ENCODE measurements around the gene SMKR1.

SMKR1 gene

DNA sequence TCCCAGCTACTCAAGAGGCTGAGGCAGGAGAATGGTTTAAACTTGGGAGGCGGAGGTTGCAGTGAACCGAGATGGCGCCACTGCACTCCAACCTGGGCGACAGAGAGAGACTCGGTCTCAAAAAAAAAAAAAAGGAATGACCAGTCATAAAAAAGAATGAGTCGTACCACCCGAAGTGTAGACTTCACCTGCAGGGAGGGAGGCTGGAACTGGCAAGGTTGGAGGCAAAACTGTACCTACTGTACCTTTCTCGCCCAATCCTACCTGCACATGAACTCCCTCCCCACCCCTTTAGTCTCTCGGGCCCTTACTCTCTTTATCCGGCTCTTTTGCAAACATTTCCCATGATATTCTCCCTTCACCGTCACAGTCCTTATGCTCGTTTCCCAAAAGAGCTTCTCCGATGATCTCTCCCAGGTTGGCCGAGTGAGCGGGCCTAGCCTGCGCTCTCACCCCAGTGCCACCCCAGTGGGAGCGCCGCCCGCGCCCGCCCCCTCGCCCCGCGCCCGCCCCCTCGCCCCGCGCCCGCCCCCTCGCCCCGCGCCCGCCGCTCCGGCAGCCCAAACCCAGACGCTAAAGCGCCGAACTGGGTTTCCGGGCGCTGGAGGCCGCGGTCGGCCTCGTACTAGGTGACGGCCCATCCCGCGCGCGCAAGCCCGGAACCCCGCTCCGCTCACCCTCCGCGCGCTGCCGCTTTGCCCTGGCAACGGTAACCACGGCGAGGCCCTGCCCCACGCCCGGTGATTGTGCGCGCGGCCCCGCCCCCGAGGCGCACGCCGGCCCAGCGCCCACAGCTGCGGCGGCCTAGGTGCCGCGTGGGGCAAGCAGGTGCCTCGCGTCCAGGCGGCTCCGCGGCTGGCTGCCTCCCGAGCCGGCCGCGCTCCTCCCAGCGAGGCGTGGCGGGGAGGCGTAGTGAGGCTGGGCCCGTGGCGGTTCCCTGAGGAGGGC, at the start of gene SMKR1:
Gene SMKR1 (plus strand): TSS at position 772 of the 948 bp plus-strand sequence. CDS start 294 bp downstream, outside the sequence.
- DNase-seq (ENCODE audit: insufficient read length, low spot score) = peak; percentile 76
- 0 out of 2 replicates have a peak, but pooled peaks have one; percentile 19 for TF ChIP-seq POLR2A (IDR thresholded peaks at IDR 0.05; ENCODE audit: low read depth, low read length)
- no peak for FAIRE-seq

DNA sequence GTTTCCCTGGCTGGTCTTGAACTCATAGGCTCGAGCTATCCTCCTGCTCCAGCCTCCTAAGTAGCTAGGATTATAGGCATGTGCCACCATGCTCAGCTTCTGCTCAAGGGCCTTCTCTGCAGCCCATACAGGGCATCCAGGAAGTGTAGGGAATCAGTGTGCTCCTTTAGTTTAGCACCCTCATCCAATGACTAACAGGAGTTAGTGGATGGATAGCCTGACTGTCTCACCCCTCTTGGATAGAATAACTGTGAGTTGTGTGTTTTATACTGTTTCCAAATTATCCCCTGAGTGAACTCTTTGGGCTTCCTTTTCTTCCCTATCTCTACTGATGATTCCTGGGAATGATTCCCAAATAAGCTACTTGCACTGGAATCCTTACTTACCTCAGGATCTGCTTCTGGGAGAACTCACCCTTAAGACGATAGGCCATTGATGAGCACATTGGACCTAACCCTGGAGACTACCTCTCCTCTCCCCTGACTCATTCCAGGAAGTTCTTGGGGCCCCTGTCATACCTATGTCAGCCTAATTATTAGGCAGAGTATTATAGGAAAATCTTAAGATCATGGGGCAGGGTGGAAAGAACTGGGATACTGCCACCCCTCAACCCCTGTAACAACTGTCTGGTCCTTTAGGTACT, 49.6 kb upstream of the SMKR1 start:
- FAIRE-seq (no peak), DNase-seq (ENCODE audit: insufficient read length, low spot score) (no peak)
- no peak for TF ChIP-seq POLR2A (IDR thresholded peaks at IDR 0.05; ENCODE audit: low read depth, low read length)

DNA sequence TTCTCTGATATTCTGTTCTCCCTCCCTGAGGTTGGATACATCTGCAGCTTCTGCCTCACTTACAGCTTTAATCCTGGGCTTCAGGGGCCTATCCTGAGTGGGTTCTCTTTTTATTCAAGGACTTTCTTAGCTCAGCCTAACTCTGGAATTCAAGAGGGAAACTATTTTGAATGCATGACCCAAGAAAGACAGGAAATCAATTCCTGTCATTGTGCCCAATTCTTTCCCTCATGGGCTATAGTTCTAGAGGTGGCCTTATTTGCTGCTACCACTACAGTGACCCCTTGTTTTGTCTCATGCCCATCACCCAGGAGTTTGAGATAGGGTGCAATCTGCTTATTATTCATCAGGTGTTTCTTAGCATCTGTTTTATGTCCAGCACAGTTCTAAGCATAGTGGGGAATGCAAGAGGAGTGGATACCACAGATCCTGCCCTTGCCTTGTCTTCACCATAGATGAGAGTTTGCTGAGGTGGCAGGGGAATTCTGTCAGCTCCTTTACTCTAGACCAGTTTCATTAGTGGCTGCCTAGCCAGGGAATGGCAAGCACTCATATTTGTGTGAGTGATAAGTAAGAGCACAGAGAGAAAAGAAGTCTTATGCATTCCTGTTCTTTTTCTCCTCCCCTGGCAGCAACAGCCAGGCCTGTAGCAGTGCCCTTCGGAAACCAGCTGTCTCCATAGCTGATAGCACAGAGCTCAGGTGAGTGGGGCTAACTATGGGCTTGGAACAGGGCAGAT, 48.7 kb upstream of the SMKR1 start:
- DNase-seq (ENCODE audit: insufficient read length, low spot score) (no peak), FAIRE-seq (no peak)
- no peak for TF ChIP-seq POLR2A (IDR thresholded peaks at IDR 0.05; ENCODE audit: low read depth, low read length)

DNA sequence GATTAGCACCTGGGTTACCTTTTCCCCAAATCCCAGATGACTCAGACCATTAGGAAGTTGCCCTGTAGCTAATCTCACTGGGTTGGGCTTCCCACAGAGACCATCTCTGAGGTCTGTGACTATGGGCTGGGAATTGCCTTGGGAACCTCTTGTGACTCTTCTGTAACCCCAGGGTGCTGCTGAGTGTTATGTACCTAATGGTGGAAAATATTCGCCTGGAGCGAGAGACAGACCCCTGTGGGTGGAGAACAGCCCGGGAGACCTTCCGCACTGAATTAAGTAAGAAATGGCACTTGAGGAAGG, 48.1 kb upstream of the SMKR1 start:
- no peak for TF ChIP-seq POLR2A (IDR thresholded peaks at IDR 0.05; ENCODE audit: low read depth, low read length)
- no peak for FAIRE-seq

DNA sequence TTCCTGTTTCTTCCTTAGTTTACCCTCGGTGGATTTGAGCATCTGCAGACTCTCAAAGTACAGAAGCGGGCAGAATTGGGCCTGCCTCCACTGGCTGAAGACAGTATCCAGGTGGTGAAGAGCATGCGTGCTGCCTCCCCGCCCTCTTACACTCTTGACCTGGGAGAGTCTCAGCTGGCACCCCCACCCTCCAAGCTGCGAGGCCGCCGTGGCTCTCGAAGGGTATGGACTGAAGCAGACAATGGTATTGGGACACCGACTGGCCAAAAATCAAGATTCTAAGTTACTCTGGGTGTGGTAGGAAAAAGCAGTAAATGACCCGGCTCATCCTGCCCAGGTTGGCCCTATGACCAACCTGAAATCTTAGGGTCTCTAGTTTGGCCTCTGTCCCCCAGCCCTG, 45.9 kb upstream of the SMKR1 start:
- no peak for DNase-seq (ENCODE audit: insufficient read length, low spot score)
- FAIRE-seq = no peak
- no peak for TF ChIP-seq POLR2A (IDR thresholded peaks at IDR 0.05; ENCODE audit: low read depth, low read length)

More for the DNA sequence above, 48.1 kb upstream of the SMKR1 start:
- DNase-seq (ENCODE audit: insufficient read length, low spot score) = no peak

DNA sequence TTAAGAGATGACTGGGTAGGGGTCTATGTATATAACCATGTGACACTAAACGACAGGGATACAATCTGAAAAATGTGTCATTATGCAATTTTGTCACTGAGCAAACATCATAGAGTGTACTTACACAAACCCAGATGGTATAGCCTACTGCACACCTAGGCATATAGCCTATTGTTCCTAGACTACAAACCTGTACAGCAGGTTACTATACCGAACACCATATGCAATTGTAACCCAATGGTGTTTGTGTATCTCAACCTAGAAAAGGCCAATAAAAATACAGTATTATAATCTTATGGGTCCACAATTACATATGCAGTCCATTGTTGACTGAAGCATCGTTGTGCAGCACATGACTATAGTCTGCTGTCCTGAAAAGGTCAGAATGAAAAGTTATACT, 45.2 kb upstream of the SMKR1 start:
- FAIRE-seq (no peak), DNase-seq (ENCODE audit: insufficient read length, low spot score) (no peak)
- no peak for TF ChIP-seq POLR2A (IDR thresholded peaks at IDR 0.05; ENCODE audit: low read depth, low read length)

DNA sequence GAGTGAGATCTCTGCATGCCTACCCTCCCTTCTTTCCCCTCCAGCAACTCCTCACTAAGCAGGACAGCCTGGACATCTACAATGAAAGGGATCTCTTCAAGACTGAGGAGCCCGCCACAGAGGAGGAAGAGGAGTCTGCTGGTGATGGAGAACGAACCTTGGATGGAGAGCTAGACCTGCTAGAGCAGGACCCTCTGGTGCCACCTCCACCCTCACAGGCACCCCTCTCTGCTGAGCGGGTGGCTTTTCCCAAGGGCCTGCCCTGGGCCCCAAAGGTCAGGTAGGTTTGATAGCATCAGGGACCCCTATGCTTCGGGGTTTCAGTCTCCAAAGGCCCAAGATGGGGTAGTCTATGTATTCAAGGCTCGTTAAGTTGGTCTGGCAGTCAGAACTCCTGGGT, 44.2 kb upstream of the SMKR1 start:
- no peak for TF ChIP-seq POLR2A (IDR thresholded peaks at IDR 0.05; ENCODE audit: low read depth, low read length)
- no peak for DNase-seq (ENCODE audit: insufficient read length, low spot score)
- FAIRE-seq = no peak

DNA sequence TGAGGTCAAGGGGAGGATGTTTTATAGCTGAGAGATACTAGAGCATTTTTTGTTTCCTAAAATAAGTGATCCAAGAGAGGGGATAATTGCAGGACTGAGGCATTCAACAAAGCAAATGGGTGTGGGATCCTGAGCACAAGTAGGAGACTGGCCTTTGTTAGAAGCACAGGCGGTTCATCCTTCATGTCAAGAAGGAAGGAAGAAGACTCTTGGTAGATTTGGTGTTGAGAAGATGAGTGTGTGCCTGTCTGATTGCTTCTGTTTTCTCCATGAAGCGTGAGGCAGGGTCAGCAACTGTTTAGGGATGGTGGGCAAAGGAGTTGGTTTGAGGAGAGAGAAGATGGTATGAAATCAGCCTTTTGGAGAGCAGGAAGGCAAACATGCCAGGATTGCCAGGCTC, 40.5 kb upstream of the SMKR1 start:
- FAIRE-seq (no peak), DNase-seq (ENCODE audit: insufficient read length, low spot score) (no peak)
- no peak for TF ChIP-seq POLR2A (IDR thresholded peaks at IDR 0.05; ENCODE audit: low read depth, low read length)

DNA sequence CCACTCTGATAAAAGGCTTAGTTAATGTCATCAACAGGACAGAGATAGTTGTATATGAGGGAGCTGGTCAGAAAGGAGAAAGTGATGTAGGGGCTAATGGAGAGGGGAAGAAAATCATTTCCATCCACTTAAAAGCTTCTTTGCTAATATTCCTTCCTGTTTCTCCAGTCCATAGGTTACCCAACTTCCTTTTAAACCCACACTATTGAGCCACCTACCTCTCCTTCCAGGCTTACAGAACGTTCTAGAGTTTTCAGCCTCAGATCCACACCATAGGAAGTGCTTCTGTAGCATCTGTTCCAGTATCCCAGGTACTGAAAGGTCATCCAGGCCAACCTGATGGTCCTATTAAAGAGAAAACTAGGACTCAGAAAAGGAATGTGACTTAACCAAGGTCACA, 39.9 kb upstream of the SMKR1 start:
- TF ChIP-seq POLR2A (IDR thresholded peaks at IDR 0.05; ENCODE audit: low read depth, low read length) = no peak
- DNase-seq (ENCODE audit: insufficient read length, low spot score) (no peak), FAIRE-seq (no peak)

DNA sequence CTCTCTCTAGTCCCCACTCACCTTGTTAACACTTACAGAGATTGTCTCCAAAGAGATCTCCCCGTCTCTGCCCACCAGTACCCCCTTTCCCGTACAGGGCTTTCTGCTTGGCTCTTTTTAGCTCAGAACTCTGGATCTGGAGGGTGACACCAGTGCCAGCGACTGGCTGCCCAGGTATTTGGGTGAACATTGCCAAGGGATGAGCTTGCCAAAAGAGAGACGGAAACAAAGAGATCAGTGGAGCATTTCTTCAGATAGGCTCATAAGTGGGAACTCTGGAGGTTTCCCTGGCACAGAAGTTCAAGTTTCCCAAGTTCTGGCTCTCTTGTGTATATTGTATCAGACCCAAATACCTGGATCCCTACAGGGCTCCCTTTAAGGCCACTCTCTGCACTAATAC, 38.1 kb upstream of the SMKR1 start:
- no peak for TF ChIP-seq POLR2A (IDR thresholded peaks at IDR 0.05; ENCODE audit: low read depth, low read length)
- FAIRE-seq = no peak
- no peak for DNase-seq (ENCODE audit: insufficient read length, low spot score)

DNA sequence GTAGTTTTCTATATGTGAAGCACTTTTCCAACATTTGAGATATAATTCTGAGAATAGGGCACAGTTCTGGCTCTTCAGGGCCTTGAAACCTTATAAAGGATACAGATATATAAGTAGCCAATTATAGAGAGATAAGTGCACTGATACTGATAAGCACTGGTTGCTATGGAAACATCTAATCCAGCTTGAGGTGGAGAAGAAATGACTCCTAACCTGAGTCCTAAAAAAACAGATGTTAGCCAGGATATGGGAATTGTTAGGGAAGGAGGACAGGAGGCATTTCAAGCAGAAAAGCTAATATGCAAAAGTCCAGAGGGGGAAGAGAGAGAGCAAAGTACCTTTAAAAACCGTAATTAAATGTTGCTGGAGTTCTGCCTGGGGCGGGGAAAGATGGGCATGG, 37.3 kb upstream of the SMKR1 start:
- no peak for FAIRE-seq
- no peak for TF ChIP-seq POLR2A (IDR thresholded peaks at IDR 0.05; ENCODE audit: low read depth, low read length)
- no peak for DNase-seq (ENCODE audit: insufficient read length, low spot score)

DNA sequence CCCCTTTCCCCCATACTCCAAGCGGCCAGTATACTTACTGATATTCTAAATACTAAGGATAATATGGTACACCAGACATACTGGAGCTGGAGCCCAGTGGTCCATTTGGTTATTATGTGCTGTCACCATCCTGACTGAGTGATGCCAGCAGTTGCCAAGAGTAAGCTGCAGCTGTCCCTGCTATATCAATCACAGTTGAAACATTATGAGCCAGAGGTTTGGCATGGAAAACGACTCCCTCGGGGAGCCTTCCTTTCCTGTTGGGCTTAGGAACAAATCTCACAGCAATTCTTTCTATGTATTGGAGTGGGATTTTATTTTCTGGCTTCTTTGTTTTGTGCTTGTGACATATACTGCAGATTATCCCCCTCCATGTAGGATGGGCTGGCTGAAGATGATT, 35.5 kb upstream of the SMKR1 start:
- DNase-seq (ENCODE audit: insufficient read length, low spot score) (no peak), FAIRE-seq (no peak)
- TF ChIP-seq POLR2A (IDR thresholded peaks at IDR 0.05; ENCODE audit: low read depth, low read length) = no peak

DNA sequence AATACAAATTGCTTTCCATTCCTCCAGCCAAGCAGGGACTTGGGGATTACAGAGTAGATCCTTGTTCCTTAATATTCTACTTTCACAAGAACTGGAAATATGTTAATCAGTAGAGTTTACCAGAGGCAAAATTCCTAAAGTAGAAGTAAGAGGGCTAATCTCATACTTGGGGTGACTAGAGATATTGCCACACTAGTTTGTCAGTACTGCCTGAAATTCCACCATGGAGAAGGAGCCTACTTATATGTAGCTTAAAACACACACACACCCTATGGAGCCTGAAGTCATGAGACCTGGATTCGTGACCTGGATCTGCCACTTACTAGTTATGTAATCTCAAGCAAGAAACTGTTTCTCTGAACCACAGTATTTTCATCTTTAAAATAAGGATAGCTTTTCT, 34.2 kb upstream of the SMKR1 start:
- DNase-seq (ENCODE audit: insufficient read length, low spot score) = no peak
- FAIRE-seq = no peak
- no peak for TF ChIP-seq POLR2A (IDR thresholded peaks at IDR 0.05; ENCODE audit: low read depth, low read length)

DNA sequence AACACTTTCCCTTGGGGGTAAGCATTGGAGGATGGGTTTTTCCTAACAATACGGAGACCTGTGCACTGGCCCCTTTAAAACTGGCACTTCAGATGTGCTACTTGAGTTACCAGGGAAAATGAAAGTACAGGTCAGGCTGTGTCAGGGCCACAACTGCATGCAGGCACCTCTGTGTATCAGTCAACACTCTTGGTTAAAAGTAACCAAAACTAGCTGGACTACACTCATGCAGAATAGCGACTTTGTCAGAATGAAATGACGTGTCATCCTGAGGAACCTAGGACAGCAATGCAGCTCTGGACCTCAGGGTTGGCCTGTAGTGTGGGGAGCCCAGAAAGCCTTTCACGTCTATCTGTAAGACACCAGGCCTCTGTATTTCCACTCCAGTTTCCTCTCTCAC, 33.8 kb upstream of the SMKR1 start:
- no peak for FAIRE-seq
- TF ChIP-seq POLR2A (IDR thresholded peaks at IDR 0.05; ENCODE audit: low read depth, low read length) = no peak
- no peak for DNase-seq (ENCODE audit: insufficient read length, low spot score)

Measured in H54 (cell line).